ENCODE data around the gene SIVA1. TPM values are rescaled to one million over a fixed set of nuclear protein-coding genes. Genes with fewer than 3 reads are reported as not detected.

Gene SIVA1
- total RNA-seq, 4 donors from 2014 or later = 64.6 to 144 (median 115) TPM

- Histone ChIP-seq H3K36me3 (peaks cover 0 to 35% (median 0%) of the 10 kb centered on the region in 3 donors), H3K4me1 (peaks cover 0 to 50% (median 16%) of the 10 kb centered on the region in 4 donors), H3K4me3 (peak overlapping the region; percentile 89 to 99 (median 94)), H3K27me3 (no peaks in the 10 kb centered on the region), H3K27ac (peak overlapping the region; percentile 80 to 93 (median 90)), H3K9me3 (no peaks in the 10 kb centered on the region)
- DNase-seq = peak in 2 of 3 donors; percentile 60 to 66
- TF ChIP-seq CTCF (IDR thresholded peaks at IDR 0.05) = no peak
- TF ChIP-seq POLR2A (IDR thresholded peaks at IDR 0.05) = no peak
Measured at GRCh38 chr14:104753528-104754212, 723 bp downstream of the SIVA1 start.

GRCh38 chr14:104754213-104754851, 1.4 kb downstream of the SIVA1 start:
- no peak for DNase-seq
- TF ChIP-seq POLR2A (IDR thresholded peaks at IDR 0.05) (no peak), CTCF (IDR thresholded peaks at IDR 0.05) (no peak)
- Histone ChIP-seq H3K9me3 (no peaks in the 10 kb centered on the region), H3K36me3 (peaks cover 0 to 41% (median 0%) of the 10 kb centered on the region in 3 donors), H3K4me3 (peak overlapping the region; percentile 89 to 99 (median 94)), H3K4me1 (peaks cover 0 to 43% (median 16%) of the 10 kb centered on the region in 4 donors), H3K27me3 (no peaks in the 10 kb centered on the region), H3K27ac (peak overlapping the region in 1 of 4 donors; percentile 80)

GRCh38 chr14:104755621-104756020, 2.7 kb downstream of the SIVA1 start:
- Histone ChIP-seq H3K36me3 (peaks cover 0 to 54% (median 0%) of the 10 kb centered on the region in 3 donors), H3K4me3 (no peak overlapping the region), H3K9me3 (no peaks in the 10 kb centered on the region), H3K27ac (no peak overlapping the region), H3K4me1 (peaks cover 0 to 34% (median 16%) of the 10 kb centered on the region in 4 donors), H3K27me3 (no peaks in the 10 kb centered on the region)
- no peak for DNase-seq
- no peak for TF ChIP-seq POLR2A (IDR thresholded peaks at IDR 0.05)
- no peak for TF ChIP-seq CTCF (IDR thresholded peaks at IDR 0.05)

- Histone ChIP-seq H3K27ac (no peak overlapping the region), H3K36me3 (peaks cover 0 to 62% (median 0%) of the 10 kb centered on the region in 3 donors), H3K27me3 (no peaks in the 10 kb centered on the region), H3K9me3 (no peaks in the 10 kb centered on the region), H3K4me1 (peaks cover 0 to 32% (median 16%) of the 10 kb centered on the region in 4 donors), H3K4me3 (no peak overlapping the region)
- DNase-seq = peak in 1 of 3 donors; percentile 29
- TF ChIP-seq POLR2A (IDR thresholded peaks at IDR 0.05) (no peak), CTCF (IDR thresholded peaks at IDR 0.05) (no peak)
Measured at GRCh38 chr14:104756477-104757237, 3.7 kb downstream of the SIVA1 start.

- no peak overlapping the region for H3K4me3 ChIP-seq
- no peaks in the 10 kb centered on the region for H3K27me3 ChIP-seq
- TF ChIP-seq POLR2A (IDR thresholded peaks at IDR 0.05) (no peak), CTCF (IDR thresholded peaks at IDR 0.05) (no peak)
- no peak overlapping the region for H3K27ac ChIP-seq
- peaks cover 0 to 26% (median 11%) of the 10 kb centered on the region in 4 donors for H3K4me1 ChIP-seq
- peaks cover 0 to 67% (median 0%) of the 10 kb centered on the region in 3 donors for H3K36me3 ChIP-seq
- H3K9me3 ChIP-seq = no peaks in the 10 kb centered on the region
- DNase-seq = no peak
Measured at GRCh38 chr14:104757238-104757585, 4.3 kb downstream of the SIVA1 start.
